ENCODE results near the gene ATP5PB.

DNA sequence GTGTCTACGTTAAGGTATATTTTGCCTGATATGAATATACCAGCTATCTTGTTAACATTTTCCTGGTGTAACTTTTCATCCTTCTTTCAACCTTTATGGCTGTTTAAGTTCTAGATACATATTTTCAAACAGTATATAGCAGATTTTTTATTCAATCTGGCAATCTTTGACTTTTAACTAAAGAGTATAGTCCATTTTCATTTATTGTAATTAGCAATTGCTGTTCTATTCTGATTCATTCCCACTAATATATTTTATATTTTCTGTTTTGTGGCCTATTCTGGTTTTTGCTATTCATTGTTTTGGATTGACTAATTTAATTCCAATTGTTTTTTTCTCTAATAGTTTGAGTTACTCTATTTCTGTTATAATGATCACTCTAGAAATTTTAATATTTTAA, 17.2 kb downstream of the ATP5PB start:
- TF ChIP-seq SIN3A (IDR thresholded peaks at IDR 0.05; ENCODE audit: low read depth) (no peak), POLR2AphosphoS5 (IDR thresholded peaks at IDR 0.05; ENCODE audit: low read depth, low read length) (no peak), POLR2A (IDR thresholded peaks at IDR 0.05; ENCODE audit: borderline replicate concordance, extremely low read depth, insufficient read depth, insufficient read length) (no peak), EZH2 (IDR thresholded peaks at IDR 0.05) (no peak), SP1 (IDR thresholded peaks at IDR 0.05; ENCODE audit: low read depth) (no peak), RAD21 (IDR thresholded peaks at IDR 0.05; ENCODE audit: low read depth) (no peak)
- TF ChIP-seq, protein P1, sequence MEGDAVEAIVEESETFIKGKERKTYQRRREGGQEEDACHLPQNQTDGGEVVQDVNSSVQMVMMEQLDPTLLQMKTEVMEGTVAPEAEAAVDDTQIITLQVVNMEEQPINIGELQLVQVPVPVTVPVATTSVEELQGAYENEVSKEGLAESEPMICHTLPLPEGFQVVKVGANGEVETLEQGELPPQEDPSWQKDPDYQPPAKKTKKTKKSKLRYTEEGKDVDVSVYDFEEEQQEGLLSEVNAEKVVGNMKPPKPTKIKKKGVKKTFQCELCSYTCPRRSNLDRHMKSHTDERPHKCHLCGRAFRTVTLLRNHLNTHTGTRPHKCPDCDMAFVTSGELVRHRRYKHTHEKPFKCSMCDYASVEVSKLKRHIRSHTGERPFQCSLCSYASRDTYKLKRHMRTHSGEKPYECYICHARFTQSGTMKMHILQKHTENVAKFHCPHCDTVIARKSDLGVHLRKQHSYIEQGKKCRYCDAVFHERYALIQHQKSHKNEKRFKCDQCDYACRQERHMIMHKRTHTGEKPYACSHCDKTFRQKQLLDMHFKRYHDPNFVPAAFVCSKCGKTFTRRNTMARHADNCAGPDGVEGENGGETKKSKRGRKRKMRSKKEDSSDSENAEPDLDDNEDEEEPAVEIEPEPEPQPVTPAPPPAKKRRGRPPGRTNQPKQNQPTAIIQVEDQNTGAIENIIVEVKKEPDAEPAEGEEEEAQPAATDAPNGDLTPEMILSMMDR (IDR thresholded peaks at IDR 0.05 in 2 of 3, conservative IDR thresholded peaks at IDR 0.05 in 1 of 3; ENCODE audit: borderline replicate concordance in 1 of 3, insufficient read depth in 1 of 3, low read depth in 2 of 3, low read length in 2 of 3) = no peak
- TF ChIP-seq, protein P2, sequence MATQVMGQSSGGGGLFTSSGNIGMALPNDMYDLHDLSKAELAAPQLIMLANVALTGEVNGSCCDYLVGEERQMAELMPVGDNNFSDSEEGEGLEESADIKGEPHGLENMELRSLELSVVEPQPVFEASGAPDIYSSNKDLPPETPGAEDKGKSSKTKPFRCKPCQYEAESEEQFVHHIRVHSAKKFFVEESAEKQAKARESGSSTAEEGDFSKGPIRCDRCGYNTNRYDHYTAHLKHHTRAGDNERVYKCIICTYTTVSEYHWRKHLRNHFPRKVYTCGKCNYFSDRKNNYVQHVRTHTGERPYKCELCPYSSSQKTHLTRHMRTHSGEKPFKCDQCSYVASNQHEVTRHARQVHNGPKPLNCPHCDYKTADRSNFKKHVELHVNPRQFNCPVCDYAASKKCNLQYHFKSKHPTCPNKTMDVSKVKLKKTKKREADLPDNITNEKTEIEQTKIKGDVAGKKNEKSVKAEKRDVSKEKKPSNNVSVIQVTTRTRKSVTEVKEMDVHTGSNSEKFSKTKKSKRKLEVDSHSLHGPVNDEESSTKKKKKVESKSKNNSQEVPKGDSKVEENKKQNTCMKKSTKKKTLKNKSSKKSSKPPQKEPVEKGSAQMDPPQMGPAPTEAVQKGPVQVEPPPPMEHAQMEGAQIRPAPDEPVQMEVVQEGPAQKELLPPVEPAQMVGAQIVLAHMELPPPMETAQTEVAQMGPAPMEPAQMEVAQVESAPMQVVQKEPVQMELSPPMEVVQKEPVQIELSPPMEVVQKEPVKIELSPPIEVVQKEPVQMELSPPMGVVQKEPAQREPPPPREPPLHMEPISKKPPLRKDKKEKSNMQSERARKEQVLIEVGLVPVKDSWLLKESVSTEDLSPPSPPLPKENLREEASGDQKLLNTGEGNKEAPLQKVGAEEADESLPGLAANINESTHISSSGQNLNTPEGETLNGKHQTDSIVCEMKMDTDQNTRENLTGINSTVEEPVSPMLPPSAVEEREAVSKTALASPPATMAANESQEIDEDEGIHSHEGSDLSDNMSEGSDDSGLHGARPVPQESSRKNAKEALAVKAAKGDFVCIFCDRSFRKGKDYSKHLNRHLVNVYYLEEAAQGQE (IDR thresholded peaks at IDR 0.05; ENCODE audit: low read depth) = no peak

Measured in HCT116 (cell line).